HL-60 (cell line): ENCODE results near the gene FAM83G.

Experiments
- GABPA ChIP-seq: IDR thresholded peaks from 2 replicates; pipeline ENCODE4 v1.6.1; 2012; ENCODE audit warnings: low read depth
- POLR2AphosphoS5 ChIP-seq: IDR thresholded peaks from 2 replicates; pipeline ENCODE4 v1.6.1; 2012; ENCODE audit warnings: low read depth
- SPI1 ChIP-seq: IDR thresholded peaks from 2 replicates; pipeline ENCODE4 v1.6.1; 2012; ENCODE audit warnings: low read depth, mild to moderate bottlenecking, borderline replicate concordance
- TF ChIP-seq, protein P1 (sequence below): IDR thresholded peaks from one replicate; pipeline ENCODE4 v1.5.1; 2011; ENCODE audit warnings: low read length, control low read depth, inconsistent platforms; ENCODE audit not compliant: insufficient read depth
- TF ChIP-seq, protein P2 (sequence below): IDR thresholded peaks from 2 replicates; pipeline ENCODE4 v1.6.1; 2012; ENCODE audit warnings: low read depth; ENCODE audit not compliant: insufficient replicate concordance

DNA sequence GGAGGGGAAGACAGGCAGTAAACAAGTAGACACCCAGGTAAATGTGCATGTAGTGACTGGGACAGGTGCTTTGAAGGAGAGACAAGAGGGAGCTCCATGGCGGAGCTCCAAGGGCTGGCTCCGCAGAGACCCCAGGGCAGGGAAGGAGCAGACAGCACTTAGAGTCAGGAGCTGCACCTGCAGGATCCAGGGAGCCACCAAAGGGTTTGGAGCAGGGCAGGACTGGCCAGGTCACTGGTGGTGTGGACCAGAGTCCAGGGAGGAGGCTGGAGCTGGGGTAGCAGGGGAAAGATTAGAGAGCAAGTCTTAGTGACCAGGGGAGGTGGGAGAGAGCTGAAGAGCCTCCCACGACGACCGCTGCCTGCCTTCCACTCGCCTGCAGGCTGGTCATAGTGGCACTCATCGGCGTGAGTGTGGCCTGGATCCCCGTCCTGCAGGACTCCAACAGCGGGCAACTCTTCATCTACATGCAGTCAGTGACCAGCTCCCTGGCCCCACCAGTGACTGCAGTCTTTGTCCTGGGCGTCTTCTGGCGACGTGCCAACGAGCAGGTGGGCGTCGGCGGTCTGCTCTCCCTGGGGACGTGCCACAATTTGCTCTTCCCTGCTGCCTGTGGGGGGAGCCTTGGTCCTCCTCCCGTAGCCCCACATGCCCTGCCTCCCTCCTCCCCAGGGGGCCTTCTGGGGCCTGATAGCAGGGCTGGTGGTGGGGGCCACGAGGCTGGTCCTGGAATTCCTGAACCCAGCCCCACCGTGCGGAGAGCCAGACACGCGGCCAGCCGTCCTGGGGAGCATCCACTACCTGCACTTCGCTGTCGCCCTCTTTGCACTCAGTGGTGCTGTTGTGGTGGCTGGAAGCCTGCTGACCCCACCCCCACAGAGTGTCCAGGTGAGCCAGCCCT lies 14.7 kb upstream of the FAM83G start:
- TF ChIP-seq, protein P1, sequence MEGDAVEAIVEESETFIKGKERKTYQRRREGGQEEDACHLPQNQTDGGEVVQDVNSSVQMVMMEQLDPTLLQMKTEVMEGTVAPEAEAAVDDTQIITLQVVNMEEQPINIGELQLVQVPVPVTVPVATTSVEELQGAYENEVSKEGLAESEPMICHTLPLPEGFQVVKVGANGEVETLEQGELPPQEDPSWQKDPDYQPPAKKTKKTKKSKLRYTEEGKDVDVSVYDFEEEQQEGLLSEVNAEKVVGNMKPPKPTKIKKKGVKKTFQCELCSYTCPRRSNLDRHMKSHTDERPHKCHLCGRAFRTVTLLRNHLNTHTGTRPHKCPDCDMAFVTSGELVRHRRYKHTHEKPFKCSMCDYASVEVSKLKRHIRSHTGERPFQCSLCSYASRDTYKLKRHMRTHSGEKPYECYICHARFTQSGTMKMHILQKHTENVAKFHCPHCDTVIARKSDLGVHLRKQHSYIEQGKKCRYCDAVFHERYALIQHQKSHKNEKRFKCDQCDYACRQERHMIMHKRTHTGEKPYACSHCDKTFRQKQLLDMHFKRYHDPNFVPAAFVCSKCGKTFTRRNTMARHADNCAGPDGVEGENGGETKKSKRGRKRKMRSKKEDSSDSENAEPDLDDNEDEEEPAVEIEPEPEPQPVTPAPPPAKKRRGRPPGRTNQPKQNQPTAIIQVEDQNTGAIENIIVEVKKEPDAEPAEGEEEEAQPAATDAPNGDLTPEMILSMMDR, result no peak
- TF ChIP-seq SPI1 (no peak), GABPA (no peak), POLR2AphosphoS5 (no peak)
- TF ChIP-seq, protein P2, sequence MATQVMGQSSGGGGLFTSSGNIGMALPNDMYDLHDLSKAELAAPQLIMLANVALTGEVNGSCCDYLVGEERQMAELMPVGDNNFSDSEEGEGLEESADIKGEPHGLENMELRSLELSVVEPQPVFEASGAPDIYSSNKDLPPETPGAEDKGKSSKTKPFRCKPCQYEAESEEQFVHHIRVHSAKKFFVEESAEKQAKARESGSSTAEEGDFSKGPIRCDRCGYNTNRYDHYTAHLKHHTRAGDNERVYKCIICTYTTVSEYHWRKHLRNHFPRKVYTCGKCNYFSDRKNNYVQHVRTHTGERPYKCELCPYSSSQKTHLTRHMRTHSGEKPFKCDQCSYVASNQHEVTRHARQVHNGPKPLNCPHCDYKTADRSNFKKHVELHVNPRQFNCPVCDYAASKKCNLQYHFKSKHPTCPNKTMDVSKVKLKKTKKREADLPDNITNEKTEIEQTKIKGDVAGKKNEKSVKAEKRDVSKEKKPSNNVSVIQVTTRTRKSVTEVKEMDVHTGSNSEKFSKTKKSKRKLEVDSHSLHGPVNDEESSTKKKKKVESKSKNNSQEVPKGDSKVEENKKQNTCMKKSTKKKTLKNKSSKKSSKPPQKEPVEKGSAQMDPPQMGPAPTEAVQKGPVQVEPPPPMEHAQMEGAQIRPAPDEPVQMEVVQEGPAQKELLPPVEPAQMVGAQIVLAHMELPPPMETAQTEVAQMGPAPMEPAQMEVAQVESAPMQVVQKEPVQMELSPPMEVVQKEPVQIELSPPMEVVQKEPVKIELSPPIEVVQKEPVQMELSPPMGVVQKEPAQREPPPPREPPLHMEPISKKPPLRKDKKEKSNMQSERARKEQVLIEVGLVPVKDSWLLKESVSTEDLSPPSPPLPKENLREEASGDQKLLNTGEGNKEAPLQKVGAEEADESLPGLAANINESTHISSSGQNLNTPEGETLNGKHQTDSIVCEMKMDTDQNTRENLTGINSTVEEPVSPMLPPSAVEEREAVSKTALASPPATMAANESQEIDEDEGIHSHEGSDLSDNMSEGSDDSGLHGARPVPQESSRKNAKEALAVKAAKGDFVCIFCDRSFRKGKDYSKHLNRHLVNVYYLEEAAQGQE, result no peak
